C4-2B (cell line): ENCODE results near the gene CTNNA1.

Experiments used
- CTCF ChIP-seq: fragments of 450-650 bp; conservative IDR thresholded peaks from 2 replicates; pipeline ENCODE4 v1.5.1; 2017; ENCODE audit warnings: mild to moderate bottlenecking
- ZFX ChIP-seq: fragments of 450-650 bp; IDR thresholded peaks from 2 replicates; pipeline ENCODE4 v1.6.1; 2017

- TF ChIP-seq CTCF (no peak), ZFX (no peak)
These were observed 51.9 kb downstream of the CTNNA1 start for GRCh38 chr5:138805096-138805495.
